NK-92 treated with Interleukin-12 subunit alpha and Interleukin-12 subunit beta, amount 100 ng/mL, for 24 hours (cell line): ENCODE data around the gene SNRNP25.

Experiments used
- DNase-seq: peaks from one replicate; lab custom pipeline; 2025; lab: John Stamatoyannopoulos, UW

The SNRNP25 gene

DNA sequence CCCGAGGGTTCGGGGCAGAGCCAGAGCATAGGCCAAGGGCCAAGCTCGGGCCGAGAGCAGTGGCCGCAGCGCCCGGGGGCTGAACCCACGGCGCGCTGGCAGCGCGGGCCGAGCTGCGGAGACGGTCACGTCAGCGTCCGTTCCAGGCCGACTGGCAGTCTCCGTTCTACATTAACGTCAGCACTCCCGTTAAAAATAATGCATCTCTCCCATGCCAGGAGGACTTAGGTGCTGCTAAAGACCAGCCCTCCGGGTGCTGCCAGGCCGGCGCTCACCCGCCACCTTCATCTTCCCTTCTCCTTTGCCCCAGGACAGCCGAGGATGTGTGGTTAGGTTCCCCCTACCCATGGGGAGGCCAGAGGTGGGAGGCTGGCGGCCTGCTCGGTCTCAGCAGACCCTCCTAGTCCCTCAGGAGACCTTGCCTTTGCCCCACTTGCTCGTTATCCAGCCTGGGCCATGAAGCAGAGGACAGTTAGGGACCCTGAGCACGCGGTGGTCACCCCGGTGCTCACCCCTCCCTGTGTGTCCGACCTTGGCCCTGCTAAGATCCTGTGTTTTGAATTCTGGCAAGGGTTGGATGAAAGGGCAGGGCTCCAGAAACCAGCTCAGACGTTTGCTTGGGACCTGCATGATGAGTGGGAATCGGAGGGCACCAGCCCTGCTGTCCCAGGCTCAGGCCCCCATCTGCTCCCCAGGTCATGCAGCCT, 25.0 kb downstream of the SNRNP25 start:
- DNase-seq, result no peak

DNA sequence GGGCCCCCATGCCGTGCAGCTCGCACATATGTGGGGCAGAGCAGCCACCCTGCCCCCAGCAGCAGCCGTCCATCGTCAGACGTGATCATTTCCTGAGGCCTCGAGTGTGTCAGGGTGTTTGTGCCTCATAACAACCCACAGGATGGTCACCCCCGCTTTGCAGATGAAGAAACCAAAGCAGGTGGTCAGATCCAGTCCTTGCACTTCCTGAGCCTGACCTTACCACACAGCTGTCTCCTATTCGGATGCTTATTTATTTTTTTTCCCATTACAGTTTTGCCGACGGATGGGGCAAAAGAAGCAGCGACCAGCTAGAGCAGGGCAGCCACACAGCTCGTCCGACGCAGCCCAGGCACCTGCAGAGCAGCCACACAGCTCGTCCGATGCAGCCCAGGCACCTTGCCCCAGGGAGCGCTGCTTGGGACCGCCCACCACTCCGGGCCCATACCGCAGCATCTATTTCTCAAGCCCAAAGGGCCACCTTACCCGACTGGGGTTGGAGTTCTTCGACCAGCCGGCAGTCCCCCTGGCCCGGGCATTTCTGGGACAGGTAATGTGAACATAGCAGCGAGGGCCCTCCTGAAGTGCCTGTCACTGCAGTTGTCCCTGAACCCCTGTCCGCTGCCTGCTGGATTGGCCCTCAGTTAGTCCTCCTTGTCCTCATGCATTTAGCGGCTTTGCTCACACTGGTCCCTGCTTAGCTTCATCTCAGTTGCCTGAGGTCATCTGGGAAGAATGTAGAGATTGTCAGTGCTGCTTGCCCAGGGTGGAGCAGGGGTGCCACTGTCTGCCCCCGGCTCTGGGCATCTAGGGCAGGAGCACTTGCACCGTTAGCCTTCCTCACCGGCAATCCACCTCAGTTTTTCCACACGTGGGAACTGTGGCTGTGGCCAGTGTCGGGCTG, 25.8 kb downstream of the SNRNP25 start:
- DNase-seq, result no peak

DNA sequence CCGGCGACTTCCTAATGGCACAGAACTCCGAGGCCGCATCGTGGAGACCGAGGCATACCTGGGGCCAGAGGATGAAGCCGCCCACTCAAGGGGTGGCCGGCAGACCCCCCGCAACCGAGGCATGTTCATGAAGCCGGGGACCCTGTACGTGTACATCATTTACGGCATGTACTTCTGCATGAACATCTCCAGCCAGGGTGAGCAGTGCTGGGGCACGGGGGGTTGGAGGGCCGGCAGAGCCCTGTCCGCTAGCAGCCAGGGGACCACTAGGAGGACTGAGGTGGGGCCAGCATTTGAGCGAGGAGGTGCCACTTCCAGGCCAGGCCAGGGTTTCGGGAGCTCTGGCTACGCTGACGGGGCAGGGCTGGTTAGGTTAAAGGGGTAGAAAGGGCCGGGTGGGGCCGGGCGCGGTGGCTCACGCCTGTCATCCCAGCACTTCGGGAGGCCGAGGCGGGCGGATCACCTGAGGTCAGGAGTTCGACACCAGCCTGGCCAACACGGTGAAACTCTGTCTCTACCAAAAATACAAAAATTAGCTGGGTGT, 29.5 kb downstream of the SNRNP25 start:
- DNase-seq, result no peak

DNA sequence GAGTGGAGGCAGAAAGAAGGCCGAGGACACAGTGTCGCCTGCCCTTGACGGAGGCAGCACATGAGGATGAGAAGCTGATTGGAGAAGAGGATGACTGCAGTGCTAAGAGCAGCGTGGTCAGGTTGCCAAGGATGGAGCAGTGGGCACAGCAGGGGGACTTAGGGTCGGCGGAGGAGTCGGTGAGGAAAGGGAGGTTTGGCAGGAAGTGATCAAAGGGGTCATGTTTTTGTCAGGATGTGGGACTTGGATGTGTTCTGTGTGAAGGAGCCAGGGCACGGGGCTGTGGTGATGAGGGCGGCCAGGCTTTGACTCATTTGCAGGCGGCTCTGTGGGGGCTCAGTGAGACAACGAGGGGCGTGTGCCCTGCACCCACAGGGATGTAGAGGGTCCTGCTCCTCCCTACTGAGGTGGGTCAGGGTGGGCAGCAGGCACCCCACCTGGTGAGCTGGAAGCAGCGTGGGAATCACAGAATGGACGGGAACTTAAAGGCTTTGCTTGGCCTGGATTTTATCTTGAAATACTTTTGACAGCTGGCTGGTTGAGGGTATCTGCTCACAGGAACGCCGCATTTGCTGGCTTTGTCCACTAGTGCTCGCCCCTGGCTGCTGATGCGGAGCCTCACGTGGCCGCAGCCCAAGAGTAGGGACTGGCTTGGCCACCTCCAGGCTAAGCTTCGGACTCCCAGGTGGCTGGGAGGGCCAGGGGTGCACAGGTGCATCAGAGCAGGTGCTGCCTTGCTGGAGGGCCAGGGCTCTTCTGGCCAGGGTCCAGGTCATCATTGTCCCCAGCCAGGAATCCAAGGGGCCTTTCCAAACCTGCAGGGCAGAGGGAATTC, 30.4 kb downstream of the SNRNP25 start:
- no peak for DNase-seq

DNA sequence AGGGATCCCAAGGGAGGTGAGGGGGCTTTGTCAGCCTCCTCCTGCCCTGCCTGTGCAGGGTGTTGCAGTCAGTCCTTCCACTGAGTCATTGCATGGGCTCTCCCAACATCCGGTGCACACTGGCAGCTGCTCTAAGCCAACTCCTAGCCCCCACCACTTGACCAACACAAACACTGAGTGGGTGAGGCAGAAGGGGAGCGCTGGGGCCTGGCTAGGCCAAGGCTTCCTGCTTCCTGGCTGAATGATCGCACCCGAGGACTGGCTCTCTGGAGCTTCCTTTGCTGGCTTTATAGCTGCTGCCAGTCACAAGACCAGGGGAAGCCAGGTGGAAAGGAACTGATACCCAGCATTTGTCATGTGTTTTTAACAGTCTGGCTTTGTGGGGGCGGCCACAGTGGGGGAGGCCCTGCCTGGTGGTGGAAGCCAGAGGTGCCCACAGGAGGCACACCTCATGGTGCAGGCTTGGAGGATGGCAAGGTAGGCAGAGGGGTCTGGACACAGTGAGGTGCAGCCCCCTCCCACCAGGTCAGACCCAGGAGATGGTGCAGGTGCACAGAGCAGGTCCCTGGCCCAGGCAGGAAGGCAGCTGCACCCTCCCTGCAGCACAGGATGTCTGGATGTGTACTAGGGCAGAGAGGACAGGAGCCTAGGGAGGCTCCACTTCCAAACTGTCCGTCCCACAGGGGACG, 31.2 kb downstream of the SNRNP25 start:
- no peak for DNase-seq

DNA sequence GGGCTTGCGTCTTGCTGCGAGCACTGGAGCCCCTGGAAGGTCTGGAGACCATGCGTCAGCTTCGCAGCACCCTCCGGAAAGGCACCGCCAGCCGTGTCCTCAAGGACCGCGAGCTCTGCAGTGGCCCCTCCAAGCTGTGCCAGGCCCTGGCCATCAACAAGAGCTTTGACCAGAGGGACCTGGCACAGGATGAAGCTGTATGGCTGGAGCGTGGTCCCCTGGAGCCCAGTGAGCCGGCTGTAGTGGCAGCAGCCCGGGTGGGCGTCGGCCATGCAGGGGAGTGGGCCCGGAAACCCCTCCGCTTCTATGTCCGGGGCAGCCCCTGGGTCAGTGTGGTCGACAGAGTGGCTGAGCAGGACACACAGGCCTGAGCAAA, 31.8 kb downstream of the SNRNP25 start:
- DNase-seq, result no peak

DNA sequence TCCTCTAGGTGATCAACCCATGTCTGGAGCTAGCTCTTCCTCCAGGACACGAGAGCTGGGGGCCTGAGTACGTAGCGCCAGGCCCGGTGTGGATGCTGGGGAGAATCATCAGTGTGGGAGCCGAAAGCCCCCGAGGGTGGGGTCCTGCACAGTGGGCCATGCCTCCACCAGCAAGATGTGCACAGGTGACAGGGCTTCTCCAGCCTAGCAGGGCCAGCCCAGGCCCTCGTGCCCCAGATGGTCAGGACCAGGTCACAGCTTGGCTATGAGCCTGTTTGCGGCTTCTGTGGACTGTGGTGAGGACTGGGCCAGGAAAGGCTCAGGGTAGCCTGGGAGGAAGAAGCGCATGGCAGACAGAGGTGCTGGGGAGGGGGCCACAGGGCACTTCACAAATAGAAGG, 32.2 kb downstream of the SNRNP25 start:
- no peak for DNase-seq

DNA sequence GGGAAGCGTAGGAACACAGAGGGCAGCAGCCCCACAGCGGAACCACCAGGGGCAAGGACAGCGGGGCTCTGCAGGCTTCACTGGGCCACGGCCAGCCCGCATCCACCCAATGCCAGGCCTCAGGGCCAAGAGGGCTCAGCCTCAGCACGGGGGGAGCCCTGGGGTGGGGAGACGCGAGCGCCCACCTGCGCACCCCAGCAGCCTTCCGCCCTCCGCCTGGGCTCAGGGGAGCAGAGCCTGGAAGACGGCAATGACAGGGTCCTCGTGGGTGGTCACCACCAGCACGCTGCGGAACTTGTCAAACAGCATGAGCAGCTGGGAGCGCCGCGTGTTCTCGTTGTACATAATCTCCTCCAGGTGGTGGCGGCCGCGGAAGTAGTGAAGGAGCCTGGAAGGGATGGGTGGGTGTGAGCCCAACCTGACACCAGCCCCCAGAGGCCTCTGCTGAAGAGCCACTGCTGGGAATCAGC, 32.9 kb downstream of the SNRNP25 start:
- DNase-seq, result no peak

DNA sequence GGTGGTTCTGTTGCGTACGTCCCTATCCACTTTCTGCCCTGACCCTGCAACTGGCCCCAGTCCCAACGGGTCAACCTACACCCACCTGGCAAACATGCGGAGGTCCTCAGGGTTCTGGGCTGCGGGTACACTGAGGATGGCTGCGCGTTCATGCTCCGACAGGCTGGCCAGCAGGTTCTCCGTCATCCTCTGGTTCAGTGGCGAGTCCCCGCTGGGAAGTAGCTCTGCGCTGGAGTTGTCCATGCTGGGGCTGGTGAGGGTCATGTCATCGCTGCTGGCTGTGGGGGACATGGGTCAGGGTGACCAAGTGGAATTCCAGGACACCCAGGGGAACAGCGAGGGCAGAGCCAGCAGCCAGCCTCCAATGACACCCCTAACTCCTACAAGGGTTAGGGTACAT, 35.0 kb downstream of the SNRNP25 start:
- DNase-seq, result no peak

DNA sequence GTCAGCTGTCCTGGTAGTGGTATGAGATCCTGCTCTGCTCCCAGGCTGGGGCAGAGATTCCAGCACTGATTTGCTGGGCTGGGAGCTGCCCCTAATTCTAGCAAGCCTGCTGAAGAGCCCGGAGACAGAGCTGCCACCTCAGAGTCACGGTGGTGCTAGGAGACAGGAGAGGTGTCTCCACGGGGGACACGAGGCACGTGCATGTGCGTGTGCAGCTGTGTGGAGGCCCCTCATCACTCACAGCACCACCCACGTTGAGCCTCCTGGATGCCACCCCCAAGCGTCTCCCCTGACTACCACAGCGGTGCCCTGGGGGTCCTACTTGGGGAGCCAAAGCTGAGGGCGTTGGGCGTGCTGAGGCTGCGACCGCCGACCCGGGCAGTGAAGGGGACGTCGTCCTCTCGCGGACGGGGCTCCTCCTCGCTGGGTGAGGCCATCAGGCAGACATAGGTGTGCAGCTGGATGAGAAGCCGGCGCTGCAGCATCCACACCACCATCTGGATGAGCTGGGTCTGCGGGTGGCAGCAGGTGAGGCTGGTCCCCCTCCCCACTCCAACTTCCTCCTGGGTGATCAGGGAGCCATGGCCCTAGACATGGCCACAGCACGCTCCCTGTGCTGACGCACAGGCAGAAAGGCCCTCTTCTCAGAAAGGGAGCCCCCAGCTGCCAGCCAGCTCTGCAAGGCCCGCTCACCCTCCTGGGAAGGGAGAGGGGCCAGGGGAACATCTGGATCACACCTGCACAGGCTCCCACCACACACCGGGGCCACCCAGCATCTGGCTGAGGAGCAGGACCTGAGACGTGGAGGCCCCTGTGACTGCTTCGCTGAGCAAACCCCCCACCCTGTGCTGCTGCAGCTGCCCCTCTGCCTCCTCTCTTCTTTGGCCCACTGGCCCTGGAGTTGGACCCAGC, 36.0 kb downstream of the SNRNP25 start:
- DNase-seq, result no peak

DNA sequence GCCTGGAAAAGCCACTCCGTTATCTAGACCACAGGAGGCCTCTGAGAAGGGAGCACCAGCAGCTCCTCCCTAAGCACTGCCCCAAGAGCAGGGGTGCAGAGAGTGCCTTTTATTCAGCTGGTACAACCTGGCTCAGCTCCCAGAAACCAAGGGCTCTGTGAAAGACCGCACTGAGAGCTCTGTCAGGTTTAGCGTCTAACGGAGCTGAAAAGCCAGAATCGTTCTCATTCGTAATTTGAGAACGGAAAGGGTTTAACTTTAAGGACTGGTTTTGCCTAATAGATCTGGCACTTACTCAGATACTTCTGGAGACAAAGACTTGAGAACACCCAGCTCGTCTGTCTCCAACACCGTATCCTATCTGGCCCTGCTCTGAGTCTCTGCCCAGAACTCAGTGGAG, 37.9 kb downstream of the SNRNP25 start:
- DNase-seq, result no peak

DNA sequence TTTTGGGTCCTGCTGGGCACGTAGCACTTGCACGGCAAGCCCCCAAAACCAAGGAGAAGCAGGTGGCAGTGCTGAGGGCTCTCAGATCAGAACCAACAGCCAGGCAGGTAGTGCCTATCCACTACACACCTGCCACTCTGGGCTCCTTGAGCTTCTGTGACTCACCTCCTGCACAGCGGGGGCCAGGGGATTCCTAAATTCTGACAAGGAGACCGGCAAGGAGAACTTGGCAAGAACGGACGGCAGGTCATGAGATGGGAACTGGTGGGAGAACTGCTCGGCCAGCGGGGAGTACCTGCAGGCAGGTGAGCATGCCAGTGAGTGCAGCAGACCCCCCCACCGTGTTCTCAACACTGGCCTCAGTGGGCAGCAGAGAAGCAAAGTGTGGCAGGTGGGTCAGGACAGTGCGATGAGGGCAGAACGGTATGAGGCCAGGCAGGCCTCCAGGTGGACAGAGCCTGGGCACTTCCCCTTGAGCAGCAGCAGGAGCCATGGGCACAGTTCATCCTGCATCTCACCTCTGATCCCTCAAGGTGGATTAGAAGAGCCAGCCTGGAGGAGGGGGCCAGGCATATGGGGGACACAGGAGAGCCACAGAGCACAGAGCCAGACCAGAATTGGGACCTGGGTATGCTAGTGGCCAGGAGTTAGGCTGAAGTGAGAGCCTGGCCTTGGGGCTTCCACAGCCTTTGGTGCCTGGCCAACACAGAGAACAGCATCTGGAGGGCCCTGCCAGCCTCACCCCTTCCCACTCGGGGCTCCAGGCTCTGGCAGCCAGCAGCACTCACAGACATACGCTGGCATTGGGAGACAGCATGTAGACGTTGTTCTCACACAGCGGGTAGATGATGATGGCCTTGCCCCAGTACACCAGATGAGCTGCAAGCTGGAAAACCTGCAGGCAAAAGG, 39.1 kb downstream of the SNRNP25 start:
- no peak for DNase-seq

DNA sequence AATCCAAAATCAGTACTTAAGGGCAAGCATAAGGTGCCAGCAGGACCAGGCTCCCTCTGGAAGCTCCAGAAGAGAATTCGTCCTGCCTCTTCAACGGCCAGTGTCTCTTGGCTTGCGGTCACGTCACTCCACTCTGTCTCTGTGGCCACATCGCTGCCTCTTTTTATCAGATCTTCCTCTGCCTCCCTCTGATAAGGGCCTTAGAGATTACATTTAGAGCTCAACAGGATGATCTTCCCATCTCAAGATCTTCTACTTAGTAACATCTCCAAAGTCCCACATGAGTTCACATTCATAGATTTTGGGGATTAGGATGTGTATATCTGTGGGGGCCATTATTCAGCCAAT, 41.3 kb downstream of the SNRNP25 start:
- no peak for DNase-seq

DNA sequence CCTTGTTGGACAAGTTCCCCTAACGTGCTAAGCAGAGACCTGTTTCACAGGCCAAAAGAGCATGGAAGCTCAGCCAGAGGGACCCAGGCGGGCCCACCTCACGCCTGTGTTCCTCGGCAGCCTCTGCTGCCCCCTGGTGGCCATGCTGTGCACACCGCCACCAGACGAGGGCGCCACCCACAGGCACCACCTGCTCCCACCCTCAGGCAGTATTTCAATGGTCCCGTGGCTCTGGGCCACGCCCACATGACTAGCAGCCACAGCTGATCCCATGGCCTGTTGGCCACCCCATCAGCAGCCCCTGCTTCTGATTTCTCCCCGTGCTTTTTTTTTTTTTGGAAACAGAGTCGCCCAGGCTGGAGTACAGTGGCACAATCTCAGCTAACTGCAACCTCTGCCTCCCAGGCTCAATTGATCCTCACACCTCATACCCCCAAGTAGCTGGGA, 43.3 kb downstream of the SNRNP25 start:
- peak; percentile 79 for DNase-seq

DNA sequence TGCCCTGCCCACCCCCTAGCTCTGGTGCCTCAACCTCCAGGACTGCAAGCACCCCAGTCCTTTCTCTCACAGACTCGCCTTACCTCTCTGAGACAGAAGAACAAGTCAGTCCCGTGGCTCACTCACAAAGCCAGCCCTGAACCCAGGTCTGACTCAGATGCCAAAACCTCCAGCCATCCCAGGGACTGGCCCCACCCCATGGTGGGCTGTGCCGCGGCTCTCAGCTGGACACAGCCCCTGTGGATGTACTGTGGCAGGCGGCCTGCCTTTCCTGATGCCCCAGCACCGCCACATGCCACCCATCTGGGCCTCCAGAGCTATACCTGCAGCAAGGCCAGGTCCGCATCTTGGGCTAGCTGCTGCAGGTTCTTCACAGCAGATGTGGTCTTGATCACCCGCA, 44.2 kb downstream of the SNRNP25 start:
- DNase-seq, result no peak

DNA sequence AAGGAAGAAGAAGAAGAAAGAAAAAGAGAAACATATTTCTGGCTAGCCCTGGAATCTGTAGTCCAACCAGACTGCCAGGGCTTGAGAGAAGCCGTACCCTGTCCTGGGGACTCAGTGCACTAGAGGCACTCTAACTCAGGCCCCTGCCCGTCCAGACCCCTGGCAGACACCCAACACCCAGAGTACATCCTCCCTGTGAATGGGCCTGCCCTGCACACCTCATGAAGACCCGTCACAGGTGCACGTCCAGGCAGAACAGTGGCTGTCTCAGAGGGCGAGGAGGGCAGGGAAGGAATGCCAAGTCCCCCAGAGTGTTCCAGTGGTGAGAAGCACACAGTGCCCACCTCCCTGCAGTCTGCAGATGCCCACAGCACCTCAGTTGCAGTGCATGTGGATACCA, 47.4 kb downstream of the SNRNP25 start:
- no peak for DNase-seq

DNA sequence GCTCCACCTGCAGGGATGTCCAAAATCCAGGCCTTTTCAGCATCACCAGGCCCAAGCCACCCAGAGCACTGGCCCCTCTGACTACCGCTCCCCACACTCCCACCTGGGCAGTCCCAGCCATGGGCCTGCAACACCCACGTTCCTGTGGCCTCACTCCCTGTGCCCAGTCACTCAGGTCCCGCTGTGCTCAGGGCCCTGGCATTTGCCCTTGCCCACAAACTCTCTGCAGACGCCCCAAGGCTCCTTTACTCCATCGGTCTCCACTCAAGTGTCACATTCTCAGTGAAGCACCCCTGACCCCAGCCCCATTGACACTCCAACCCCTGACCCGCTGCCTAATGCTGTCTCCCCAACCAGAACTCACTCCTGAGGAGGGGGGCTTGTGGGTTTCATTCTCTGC, 48.0 kb downstream of the SNRNP25 start:
- no peak for DNase-seq

DNA sequence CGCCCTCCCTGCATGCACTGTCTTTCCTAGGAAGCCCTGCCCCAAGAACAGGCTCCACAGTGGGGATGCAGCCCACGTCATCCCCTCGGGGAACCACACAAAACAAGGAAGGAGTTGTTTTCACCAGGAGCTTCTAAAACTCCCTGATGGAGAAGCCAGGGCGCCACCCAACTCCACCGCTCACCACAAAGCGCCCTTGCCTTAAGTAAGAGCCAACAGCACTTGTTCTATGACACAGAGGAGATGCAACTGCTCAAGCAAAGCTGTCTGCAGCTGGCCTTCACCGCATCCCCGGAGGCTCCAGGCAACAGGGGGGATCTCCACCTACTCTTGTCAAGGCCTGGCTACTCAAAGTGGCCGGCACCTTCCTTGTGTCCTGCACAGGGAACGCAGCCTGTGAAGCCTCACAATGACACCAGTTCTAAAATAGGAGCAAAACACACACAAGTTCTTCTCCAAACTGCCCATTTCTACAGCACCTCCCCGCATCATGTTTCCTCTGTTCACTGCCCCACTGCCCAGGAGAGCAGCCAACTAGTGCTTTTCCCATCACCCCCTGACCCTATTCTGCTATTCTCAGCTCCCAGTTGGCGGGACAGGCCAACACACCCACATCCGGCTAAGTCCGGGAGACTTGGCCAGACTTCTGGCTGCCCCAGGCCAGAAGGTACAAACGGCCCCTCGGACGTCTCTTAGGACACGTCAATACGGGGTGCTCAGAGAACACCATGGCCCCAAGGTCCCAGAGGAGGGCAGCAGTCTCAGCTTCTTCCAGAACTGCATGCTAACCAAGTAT, 48.6 kb downstream of the SNRNP25 start:
- DNase-seq, result no peak

DNA sequence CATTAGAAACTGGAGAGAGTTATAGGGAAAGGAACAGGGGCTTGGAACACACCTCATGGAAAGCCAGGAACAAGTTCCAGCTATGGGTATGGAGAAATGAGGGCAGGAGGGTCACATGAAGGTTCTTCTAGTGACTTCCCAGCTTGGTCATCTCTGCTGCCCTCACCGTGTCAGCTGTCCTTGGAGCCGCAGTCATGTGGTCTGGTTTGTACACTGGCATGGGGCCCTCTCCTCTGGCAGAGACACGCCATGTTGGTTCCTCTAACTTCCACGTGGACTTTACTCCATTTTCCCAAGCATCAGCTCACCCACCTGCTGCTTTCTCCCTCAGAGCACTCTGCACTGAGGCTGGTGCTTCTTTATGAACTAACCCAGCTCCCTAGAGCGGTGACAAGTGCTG, 50.7 kb downstream of the SNRNP25 start:
- DNase-seq, result no peak
